Effector CD4-positive, alpha-beta T cell (primary cell): ENCODE data around the gene CCDC134.
"Not testable (repeated sequence)": the region's sequence is repeated elsewhere in the genome, so short reads cannot be mapped to it uniquely, and the experiment has no call there.

Source experiments
- DNase-seq: peaks from one replicate; pipeline ENCODE4 v3.0.0-alpha.2; 2020

The CCDC134 gene

DNA sequence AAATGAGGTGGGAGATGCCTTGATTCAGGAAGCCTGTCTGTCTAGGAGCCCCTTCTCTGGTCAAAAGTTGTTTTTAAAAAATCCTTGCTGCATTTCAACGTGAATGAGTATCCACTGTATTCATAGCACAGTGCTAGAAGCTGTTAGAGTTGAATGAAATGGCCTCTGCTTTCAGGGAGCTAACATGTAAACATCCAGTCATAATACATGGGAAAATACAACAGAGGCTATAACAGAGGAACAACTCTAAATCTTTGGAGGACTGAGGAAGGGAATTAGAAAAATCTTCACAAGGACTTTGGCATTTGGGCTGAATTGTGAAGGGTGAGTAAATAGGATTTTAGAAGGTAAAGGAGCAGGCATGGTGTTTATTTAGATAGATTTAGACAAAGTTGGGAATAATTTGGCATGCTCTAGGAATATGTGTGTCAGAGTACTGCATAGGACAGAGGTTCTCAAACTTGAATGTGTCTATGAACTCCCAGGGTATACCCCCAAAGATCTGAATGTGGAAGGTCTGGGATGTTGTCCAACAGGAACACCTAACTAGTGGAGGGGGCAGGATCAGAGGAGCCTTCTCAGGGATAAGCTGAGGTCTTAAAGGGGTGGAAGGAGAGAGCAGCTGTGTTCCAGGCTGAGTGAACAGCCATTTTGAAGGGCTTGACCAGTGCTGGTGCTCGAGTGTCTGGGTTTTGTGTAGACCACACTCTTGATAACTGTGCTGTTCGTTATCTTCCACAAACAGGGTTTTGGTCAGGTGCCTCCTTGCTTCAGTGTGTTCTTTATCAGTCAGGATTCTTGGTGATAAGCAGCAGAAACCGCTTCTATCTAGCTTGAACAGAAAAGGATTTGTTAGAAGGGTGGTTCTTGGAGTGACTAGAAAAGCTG lies 45.1 kb downstream of the CCDC134 start:
- DNase-seq = no peak

DNA sequence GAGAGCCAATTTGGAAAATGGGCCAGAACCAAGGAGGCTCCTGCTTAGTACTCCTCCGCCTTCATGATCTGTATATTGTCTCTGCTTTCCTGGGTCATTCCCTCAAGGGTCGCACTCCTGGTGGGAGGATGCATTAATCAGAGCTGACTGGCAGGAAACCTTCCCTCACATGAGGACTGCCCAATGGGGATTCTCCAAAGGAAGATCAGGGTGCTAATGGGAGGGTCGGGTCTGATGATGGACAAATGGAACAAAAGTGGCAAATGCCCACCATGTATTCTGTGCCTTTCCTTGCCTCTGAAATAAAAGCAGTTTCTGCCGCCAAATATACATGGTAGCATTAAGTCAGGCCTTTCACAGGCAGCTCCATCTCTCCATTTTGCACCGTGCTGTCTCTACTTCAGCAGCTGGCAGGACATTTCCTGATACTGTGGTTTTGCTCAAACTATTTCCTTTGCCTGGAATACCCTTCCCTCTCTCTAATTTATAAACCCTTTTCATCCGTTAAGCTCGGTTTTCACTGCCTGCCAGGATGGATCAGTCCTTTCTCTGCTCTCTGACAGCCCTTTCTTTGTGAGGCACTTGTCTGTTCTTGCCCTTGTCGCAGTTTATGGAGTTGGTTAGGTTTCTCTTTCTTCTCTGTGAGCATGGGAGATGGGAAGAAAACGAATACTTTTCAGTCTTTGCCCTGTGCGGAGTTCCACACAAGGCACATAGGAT lies 45.9 kb downstream of the CCDC134 start:
- no peak for DNase-seq

DNA sequence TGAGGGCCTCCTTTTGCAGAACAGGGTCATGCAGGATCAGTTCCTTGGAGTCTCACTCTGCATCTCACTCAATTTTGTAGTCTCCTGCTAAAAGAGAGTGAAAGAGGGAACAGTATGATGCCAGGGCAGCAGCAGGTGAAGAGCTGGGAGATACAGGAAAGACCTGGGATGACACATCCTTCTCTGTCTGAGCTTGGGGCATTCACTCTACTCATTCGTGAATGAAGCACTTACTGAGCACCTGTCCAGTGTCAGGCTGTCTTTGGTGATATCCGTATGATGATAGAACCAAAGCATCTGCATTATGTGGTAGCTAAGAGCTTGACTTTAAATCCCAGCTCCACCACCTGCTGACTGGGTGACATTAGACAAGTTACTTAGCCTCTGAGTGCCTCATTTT lies 46.8 kb downstream of the CCDC134 start:
- DNase-seq = no peak

DNA sequence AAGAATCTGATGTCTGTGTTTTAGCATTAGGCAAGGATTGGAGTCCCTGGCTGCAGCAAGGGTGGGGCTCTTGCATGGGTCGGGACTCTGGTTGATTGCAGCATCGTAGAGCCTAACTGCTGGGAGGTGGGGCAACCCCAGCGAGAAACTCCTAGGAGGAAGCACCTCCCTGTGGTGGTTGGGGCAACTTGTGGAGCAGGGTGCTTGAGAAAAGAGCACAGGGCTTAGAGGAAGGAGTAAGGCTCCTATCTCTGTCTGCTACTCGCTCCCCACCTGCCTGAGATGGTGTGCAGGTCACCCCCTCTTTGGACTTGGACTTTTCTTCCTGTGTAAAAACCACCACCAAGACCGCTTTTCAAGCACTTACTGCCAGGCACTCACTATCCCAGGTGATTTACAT lies 48.0 kb downstream of the CCDC134 start:
- DNase-seq = no peak

DNA sequence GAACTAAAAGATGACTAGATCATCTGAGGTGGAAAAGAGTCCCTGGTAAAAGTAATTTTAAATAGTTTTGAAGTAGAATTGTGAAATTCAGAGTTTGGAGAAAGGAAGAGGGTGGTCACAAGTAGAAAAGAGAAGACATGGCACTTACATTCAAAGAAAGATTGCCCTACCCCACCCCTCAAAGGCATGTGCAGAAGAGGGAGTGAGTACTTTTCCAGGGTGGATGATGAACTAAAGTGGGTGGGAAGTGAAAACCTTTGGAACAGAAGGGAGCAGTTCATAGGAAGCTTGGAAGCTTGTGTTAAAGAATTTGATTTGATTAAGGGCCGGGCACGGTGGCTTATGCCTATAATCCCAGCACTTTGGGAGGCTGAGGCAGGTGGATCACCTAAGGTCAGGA lies 56.0 kb downstream of the CCDC134 start:
- DNase-seq = no peak

DNA sequence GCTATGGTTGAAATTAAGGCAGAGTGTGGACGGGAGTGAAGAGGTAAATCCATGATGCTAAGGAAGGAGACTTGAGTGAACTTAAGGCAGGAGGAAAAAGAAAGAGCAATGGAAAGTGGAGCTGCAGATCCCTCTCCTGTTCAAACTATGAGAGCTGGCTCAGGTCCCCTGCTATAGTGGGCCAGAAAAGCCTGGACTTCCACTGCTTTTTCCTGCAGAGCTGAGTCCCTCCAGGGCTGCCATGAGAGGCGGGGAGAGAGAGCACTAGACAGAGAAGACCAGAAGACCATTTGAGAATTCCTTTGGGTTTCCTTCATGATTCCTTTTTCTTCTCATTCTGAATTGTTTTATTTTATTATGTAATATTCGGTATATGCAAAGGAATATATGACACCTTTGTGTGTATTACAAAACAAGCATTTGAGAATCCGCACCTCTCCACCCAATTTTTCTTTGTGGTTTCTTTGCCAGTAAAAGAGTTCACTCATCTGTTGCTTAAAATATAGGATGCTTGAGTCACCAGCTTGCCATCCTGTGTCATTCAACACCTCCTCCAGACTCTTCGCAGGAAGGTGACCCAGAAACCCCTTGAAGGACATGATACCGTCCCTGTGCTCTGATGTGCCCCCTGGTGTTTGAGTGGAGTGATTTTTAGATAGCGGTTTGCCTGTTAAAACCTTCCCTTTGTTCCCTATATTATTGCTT lies 56.8 kb downstream of the CCDC134 start:
- DNase-seq = peak; percentile 63

DNA sequence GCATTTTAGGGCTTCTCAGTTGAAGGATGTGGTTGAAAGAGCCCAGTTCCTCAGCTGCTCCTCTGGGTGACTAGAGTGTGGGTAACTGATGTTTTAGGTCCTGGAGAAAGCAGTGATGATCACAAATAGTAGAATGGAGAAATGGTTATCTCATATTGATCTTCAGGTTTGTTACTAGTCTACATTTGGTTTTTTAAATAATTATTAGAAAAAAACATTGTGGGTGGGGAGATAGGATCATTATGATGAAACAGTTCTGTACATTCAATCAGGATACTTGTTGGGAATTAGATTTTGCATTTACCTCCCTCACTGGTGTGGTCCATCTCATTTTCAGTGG lies 57.4 kb downstream of the CCDC134 start:
- DNase-seq = no peak

DNA sequence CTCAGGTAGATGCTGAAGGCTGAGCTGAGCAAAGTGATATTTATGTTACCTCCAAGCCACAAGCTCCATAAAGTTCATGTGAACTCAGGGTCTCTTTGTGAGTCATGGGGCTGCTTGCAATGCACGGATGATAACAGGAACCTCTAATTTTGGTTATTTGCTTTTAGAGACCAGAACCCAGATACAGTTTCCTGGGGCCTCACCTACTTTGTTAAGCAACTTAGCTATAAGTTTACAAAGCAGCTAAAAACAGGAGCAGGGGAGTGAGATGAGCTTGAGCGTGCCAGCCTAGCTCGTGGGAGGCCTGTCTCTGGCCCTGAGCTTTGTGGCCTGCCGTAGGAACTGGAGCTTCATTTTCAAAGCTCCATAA lies 61.7 kb downstream of the CCDC134 start:
- DNase-seq = peak; percentile 31

DNA sequence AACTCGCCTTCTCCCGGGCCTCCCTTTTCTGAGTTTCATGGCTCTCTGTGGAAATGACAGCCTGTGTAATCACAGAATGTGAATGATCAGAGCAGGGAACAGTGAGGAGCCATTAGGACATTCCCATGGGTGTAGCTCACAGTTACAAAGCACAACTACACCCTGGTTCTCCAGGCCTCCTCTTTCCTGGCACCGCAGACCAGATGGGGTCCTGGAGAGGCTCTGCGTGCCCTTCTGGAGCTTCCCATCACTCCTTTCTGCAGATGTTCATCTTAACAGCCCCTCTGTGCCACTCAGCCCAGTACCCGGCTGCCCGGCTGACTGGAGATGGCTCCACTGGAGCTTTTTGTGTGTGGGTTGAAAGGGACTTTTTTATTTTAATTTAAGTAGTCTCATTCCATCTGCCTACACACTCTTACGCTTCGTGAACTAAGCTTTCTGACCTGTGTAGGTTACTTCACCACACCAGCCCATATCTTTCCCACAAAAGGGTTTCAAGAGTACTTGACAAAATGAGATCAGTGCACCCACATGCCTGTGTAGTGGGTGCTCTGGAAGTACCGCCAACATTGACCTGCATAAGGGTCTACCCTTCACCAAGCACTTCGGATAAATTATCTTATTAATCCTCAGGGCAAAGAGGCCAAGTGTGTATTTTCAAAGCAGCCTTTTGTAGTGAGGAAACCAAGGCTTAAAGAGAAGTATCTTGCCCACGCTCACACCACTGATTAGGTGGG lies 62.2 kb downstream of the CCDC134 start:
- DNase-seq = no peak

DNA sequence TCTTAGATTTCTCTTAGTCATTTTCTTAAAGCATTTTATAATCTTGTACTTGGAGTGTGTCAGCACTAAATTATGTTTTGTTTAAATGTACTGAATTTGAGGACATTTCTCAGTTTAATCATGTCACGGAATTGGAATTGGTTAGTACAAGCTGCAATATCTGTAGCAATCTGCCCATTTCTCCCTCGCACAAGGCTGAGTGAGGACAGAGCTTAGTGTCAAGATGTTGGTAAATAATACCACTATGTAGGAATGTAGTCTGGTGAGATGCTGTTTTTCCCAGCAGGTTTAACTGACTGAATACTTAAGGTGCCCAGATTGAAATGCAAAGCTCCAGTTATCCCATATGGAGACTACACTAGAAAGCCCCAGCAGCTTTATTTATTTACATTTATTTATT lies 63.0 kb downstream of the CCDC134 start:
- no peak for DNase-seq

DNA sequence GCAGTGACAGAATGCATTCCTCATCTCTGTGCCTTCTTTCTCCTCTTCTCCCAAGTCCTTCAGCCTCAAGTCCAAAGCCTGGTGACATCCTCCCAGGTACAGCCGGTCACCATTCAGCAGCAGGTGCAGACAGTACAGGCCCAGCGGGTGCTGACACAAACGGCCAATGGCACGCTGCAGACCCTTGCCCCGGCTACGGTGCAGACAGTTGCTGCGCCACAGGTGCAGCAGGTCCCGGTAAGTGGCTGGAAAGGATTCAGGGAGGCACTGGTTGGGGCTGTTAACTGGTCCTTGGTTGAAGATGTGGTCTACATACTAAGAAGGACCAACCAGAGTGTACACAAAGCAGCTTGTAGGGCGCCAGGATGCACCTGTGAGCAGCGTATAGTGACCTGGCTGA lies 68.1 kb downstream of the CCDC134 start:
- DNase-seq = no peak

DNA sequence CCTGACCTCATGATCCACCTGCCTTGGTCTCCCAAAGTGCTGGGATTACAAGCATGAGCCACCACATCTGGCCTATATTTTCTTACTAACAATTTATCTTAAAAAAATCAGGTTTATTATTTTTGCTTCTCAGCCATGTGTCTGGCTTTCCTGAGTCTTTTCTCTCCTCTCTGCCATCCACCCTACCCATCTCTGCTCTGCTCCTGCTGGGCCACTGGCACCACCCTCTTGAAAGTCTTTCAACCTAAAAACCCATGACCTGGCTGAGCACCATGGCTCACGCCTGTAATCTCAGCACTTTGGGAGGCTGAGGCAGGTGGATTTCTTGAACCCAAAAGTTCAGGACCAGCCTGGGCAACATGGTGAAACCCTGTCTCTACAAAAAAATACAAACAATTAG lies 69.6 kb downstream of the CCDC134 start:
- not testable (repeated sequence) for DNase-seq

DNA sequence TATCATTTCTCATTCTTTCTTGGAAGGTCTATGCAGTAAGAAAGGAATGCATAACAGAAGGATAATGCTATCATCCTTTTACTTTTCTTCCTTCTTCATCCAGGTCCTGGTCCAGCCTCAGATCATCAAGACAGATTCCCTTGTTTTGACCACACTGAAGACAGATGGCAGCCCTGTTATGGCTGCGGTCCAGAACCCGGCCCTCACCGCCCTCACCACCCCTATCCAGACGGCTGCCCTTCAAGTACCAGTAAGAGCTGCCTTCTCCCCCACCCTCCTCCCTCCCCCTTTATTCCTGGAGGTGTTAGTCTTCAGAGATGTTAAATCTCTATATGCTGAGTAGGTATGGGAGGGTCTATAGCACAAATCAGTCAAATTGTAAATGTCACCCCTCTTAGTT lies 70.3 kb downstream of the CCDC134 start:
- no peak for DNase-seq

DNA sequence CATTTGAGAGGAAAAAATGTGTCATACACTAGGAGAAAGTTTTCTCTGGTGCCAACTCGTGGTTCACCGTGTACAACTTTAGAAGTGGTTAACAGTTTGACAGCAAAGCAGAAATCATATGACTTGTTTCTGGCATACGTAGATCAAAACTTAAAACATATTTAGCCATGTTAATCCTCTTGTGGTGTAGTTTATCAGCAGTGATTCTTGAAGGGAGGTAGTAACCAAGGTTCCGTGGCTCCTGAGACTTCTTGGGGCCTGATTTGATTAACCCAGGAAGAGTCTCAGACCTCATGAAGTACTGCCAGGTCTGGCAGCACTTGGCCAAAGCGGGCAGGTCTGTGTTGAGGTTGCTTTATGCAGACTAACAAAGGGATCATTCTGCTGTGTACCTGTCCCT lies 72.9 kb downstream of the CCDC134 start:
- peak; percentile 7 for DNase-seq

DNA sequence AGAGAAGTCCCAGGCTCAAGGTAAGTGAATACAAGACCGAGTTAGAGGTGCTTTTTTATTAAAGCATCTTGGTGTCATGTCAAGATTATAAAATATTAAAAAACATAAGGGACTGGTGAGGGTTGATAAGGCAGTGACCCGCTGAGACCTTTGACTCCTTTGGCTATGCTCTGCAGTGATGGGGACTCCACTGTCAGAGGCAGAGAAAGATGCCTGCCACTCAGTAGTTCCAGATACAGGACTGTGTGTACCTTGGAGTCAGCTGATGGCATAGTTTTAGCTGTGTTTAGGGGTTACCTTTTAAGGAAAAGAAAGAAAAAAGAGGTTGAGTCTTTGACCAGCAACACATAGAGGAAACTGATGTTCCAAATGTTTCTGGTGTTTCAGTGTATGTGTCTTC lies 73.6 kb downstream of the CCDC134 start:
- no peak for DNase-seq

DNA sequence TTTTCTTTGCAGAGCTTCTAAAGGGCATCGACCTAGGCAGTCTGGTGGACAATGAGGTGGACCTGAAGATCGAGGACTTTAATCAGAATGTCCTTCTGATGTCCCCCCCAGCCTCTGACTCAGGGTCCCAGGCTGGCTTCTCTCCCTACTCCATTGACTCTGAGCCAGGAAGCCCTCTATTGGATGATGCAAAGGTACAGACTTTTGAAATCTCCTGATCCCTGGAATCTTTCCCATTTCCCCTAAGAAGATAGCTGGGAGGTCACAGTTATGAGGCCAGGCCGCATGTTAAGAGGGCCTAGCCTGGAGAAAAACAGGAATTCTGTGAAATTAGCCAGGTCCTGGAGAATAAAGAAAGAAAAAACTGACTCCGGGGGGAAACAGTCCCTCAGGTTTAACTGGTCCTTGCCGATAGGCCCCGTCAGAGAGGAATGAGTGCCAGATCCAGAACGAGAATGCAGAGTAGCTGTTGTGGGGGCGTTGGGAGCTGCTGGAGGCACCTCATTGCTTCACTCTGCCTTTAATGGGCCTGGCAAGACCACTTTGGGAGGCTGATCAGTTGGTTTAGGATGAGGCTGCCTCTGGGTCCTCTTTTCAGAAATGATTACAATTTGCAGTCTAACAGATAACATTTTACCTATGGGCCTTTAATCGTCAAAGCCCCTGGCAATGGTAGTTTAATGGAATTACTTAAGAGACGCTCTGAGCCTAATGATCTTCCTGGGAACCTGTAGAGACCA lies 75.2 kb downstream of the CCDC134 start:
- no peak for DNase-seq
